Measurements from ENCODE around the gene GPR161.

The GPR161 gene

DNA sequence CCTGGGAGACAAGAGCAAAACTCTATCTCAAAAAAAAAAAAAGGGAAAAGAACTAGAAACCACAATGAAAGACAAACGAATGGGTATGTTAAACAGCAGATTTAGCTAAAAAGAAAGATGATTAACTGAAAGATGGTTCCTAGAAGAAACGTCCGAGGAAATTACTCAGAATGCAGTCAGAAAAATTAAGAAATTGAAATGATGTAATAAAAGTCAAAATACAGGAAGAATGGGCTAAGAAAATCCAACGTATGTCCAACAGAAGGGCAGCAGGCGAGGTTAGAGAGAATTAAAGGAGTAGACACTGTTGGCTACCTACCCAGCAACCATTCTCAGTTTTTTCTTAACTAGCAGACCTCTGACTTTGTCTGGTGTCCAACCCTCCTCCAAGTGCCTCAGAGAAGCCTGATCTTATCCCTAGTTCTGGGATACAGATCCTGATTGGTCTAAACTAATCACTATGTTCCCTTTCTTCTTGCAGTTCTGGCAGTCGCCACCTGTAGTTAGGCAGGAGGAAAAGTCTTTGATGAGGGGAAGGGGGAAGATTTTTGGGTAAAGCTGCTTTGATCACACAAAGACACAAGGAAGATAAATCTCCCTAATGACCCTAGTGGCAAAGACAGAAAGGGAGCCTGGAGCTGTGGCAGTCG lies 25.7 kb downstream of the GPR161 start:
- DNase-seq: no peak

DNA sequence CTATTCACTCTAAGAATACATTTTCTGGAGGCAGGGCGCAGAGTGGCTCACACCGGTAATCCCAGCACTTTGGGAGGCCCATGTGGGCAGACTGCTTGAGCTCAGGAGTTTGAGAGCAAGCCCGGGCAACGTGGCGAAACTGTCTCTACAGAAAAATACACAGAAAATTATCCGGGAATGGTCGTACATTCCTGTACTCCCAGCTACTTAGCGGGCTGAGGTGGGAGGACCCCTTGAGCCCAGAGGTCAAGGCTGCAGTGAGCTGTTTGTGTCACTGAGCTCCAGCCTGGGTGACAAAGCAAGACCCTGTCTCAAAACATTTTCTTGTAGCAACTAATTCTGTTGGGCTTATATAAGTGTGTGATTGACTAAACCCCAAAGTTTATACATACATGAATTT lies 30.5 kb downstream of the GPR161 start:
- DNase-seq: no peak
- no peak for ATAC-seq

More for the DNA sequence above, 25.7 kb downstream of the GPR161 start:
- ATAC-seq: no peak

DNA sequence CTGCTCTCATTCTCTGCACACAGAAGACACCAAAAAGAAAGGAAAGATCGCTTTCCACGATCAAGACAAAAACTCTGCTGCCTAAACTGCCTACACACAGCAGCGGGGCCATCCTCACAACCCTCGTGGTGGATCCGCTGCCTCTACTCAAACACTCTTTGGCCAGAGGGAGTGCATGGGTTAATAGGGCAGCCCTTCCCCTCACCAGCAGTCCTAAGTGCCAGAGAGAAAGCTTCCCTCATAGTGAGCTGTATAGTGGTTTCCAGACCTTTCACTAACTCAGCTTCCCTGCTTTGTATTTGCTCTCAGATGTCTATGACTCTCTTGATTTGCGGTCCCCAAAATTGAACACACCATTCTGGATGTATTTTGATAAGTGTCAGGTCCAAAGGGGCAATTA lies 30.9 kb downstream of the GPR161 start:
- no peak for ATAC-seq
- no peak for DNase-seq

- no peak for DNase-seq
- no peak for ATAC-seq
Measured at GRCh38 chr1:168104535-168104934, 32.2 kb downstream of the GPR161 start.

GRCh38 chr1:168102487-168102886 lies 34.2 kb downstream of the GPR161 start:
- no peak for DNase-seq
- ATAC-seq: no peak

- DNase-seq (no peak), ATAC-seq (no peak)
Measured at GRCh38 chr1:168101336-168101735, 35.4 kb downstream of the GPR161 start.

- no peak for ATAC-seq
- no peak for DNase-seq
Measured at GRCh38 chr1:168100315-168101002, 36.3 kb downstream of the GPR161 start.

DNA sequence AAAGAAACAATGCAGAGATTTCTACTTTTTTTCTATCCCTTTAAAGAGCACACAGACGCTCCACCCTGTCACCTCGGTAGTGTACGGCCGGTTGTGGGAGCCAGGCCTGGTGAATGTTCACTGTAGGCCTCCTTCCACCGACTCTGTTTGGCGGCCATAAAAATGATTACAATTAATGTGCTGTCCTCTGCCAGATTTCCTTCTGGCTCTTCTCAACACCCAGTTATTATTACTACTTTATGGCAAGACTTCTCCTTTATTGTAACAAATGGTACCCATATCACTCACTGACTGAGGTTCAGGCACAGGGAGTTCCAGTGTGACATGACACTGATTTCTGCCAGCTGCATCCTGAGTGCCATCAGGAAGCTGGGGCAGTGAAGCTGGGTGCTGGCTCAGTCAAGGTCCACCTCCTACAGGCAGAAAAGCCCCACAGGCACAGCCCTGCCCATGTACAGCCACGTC lies 37.4 kb downstream of the GPR161 start:
- no peak for DNase-seq
- ATAC-seq: no peak

DNA sequence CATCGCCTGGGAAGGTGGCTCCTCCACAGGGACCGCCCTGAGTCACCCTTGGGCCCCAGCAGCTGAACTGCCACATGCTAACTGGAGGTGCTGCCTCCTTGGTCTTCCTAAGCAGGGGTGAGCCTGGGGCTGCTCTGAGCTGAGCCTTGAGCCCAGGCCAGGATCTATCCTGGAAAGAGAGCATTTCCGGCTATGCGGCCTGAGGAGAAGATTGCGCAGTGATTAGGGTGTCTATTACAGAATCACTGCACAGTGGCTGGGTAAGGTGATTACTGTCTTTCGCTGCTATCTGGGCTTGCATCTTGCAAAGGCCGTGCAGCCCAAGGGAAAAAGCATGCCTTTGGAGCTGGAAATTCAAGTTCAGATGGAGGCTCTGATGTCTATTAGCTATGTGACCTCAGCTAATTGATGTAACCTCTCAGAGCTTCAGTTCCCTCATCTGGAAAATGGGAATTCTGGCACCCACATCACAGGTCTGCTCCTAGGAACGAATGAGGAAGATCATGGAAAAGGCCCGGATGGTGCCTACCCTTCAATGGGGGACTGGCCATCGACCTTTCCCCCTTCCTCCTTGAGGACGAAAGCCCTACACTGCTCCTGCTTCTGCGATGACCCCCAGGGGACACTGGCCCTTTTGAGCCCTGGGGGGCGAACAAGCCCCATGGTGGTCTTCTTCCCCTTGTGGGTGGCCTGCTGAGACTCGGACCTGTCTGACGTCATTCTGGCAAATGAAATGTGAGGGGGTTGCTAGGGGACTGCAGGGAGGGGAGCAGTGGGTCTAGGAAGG lies 38.0 kb downstream of the GPR161 start:
- ATAC-seq (no peak), DNase-seq (no peak)

- ATAC-seq (no peak), DNase-seq (no peak)
Measured at GRCh38 chr1:168097921-168098528, 38.7 kb downstream of the GPR161 start.

DNA sequence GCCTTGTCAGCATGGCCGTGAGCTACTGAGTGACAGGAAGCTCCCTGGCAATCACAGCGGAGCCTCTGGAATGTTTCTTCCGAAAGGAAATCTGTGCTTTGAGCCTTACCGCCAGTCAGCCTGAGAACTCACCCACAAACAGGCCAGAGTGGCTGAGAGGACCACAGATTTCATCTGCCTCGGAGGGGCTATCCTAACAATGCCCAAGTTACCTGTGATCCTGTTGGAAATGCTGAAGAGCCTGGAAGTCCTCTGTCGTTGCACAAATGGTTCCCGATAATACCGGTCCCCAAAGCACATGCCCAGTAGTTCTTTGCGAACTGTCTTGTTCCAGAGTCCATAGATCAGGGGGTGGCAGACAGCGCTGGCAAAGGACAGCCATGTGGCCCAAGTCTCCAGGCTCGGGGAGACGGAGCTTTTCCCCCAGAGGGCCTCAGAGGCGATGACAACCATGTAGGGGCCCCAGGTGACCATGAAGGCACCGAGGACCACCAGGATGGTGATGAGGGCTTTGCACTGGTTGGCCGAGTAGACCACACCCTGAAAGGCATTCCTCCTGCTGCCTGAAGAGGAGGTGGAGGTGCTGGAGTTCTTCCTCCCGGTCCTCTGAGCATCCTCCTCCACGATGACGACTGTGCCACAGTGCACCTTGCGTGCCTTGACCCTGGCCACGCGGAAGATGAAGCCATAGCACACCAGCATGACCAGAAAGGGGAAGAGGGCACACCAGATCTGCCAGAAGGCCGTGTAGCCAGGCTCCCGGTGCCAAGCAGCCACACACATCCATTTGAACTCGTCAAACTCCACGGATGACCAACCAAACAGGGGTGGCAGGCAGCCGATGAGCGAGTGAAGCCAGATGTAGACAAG lies 40.2 kb downstream of the GPR161 start:
- DNase-seq (no peak), ATAC-seq (no peak)

DNA sequence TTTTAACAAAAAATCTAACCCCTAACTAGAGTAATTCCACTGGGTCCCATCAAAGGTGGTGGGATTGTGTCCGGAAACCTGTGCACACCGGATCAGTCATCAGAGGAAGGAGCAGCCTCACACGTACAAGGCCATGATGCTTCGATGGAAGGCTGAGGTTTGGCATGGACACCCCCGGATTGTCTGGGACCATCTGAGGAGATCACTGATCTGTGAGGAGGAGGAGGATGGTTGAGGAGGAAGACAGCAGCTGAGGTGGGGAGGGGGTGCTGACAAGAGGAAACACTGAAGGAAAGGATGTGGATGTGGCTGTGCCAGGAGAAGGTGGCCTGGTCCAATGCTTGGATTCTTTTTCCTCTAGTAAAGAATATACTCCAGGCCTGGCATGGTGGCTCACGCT lies 41.3 kb downstream of the GPR161 start:
- DNase-seq (no peak), ATAC-seq (no peak)

DNA sequence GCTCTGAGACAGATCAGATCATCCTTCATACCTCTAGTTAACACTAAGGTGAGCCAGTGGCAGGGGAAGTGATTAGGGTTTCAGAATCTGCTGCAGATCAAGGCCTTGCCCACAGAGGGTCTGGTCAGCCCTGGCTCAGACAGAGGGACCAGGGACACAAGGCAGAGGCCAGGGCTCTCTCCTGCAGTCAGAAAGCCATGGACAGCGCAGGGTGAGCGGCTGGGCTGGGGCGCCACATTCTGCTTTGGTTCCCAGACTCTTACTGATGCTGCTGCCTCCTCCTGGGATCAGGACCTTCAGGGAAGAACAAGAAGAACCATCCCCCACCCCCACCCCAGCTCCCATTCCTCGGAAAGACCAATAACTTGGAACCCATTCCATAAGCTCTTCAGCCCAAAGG lies 43.1 kb downstream of the GPR161 start:
- DNase-seq: no peak

GRCh38 chr1:168092566-168093355 lies 44.0 kb downstream of the GPR161 start:
- DNase-seq (no peak), ATAC-seq (no peak)

More for the DNA sequence above, 43.1 kb downstream of the GPR161 start:
- ATAC-seq: no peak

DNA sequence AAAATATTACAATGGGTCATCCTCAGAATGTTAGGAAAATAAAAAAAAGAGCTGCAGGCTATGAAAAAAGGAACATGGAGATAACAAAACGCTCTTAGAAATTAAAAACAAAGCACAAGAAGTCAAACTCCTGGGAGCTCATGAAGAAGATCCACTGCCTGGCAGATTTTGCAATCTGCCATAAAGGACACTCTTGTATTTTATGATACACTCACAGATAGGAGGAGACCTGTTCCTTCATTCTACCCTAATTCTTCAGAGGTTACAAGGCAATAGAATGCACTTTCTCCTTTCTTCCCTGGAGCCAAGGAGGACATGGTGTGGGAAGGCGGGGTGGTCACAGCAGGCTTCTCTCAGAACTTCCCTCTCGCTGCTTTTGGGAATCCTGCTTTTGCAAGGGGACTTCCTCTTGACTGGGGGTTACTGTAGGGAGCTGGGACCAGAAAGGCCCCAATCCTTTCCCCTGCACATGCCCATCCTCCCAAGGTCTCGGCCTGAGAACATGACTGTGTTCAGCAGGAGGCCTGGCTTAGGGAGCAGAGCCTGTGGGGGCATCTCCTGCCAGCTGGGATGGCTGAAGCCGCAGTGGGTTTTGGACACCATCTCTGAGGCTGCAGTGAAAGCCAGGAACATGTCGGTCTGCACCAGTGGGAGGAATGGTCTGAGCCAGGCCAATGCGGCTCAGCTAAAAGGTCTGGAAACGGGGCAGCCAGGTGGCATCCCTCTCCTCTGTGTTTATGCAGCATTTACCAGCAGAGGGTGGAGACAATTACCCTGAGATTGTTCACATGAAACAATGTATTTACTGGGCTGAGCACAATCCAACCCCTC lies 44.8 kb downstream of the GPR161 start:
- ATAC-seq (no peak), DNase-seq (no peak)

DNA sequence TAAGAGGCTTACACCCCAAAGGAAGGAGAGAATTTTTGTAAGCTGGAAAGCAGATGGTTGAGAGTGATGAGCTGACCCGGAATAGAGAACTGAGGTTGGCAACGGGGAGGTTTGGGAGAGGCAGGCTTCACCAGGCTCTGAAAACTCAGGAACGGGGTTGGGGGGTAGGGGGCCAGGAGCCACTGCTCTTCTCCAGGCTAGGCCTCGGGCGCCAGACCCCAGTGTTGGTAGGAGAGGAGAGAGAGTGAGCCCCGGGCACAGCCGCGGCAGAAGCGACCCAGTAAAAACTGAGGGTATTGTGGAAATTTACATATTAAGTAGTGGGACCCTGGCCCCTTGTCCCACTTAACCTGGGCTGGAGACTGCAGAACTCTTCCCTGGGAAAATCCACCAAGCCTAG lies 45.7 kb downstream of the GPR161 start:
- ATAC-seq (no peak), DNase-seq (no peak)

DNA sequence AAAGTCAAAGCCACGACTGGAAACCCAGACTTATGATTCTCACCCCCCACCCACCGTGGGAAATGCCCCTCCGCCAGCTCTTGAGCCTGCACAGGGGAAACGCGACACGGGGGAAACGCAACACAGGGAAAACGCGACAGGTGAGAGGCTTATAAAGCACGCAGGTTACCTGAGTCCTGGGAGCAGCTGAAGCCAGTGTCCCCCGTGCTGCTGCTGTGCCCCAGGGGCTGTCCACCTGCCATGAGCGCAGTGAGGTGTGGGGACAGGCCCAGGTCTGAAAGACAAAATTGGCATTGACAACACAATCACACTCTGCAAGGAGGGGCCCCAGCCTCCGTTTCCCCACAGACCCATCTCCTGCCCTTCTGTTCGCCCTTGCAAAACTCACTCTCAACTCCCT lies 46.3 kb downstream of the GPR161 start:
- DNase-seq (no peak), ATAC-seq (no peak)

DNA sequence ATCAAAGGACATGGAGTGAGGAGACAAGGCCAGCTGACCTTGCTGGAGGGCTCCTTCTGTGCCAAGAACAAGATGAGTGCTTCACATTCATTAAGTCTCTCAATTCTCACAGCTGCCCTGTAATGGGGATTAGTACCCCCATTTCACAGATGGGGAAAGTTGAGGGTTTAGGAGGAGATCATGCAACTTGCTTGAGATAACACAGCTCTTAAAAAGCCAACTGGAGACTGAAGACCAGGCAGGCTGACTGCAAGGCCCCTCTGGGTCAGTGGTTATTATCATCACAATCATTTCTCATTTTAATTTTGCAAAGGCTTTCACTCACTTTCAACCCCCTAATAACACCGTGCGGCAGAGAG lies 46.8 kb downstream of the GPR161 start:
- ATAC-seq (no peak), DNase-seq (no peak)

DNA sequence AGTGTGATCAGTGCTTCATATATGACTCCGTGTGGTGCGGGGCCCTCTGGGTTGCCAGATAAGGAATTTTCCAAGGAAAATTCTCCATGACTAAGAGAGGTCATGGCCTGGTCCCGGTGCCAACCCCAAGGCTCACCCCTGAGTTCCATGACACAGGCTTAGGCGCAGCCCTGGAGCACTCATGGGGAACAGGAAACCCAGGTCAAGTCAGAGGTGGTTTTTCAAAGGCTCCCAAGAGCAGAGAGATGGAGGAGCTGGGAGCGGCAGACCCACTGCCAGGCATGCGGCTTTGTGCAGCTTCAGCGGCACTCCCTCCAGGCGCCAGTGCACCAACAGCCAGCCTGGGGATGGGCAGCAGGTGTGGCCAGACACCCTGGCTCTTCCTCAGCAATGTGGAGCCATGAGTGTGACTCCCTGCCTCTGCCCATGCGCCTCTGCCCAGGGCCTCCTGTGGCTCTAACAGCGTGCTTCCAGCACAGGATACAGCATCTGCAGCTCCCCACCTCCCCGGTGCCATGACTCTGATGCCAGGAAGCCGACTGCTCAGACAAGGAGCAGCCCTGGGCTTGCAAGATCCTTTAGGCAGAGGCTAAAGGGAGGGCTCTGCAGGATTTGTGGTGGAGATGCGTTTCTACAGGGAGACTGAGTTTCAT lies 47.3 kb downstream of the GPR161 start:
- ATAC-seq (no peak), DNase-seq (no peak)

All from stimulated activated naive CD8-positive, alpha-beta T cell treated with anti-CD3 and anti-CD28 coated beads, Interleukin-15, Interleukin-2, amounts not matched to agents 100 U/mL and 50 U/mL, for 24 hours (primary cell).